ENCODE measurements around the gene ZNF423.

GRCh38 chr16:49548325-49548970 lies 307.5 kb downstream of the ZNF423 start:
- no peak for TF ChIP-seq CTCF (IDR thresholded peaks at IDR 0.05; ENCODE audit: low read length)
- no peak for TF ChIP-seq EZH2 (optimal IDR thresholded peaks at IDR 0.05; ENCODE audit: low read depth, low read length)
- TF ChIP-seq EZH2phosphoT487 (IDR thresholded peaks at IDR 0.05; ENCODE audit: low read length): no peak

Measured in MM.1S (cell line).